GM23338 (cell line): ENCODE data around the gene ASPHD2.

Source experiments
- CTCF ChIP-seq, 2 experiments: fragments of 200-600 bp in 1 of 2; sonication (generic) in 1 of 2; conservative IDR thresholded peaks; 2 replicates each; pipeline versions ENCODE4 v1.5.1 to v1.6.1; 2016 to 2017; ENCODE audit warnings: antibody characterized with exemption in 2 of 2, low read depth in 2 of 2, mild to moderate bottlenecking in 2 of 2, moderate library complexity in 1 of 2
- EZH2 ChIP-seq: fragments of 200-600 bp; sonication (generic); IDR thresholded peaks from one replicate; pipeline ENCODE4 v1.8.0; 2017; ENCODE audit warnings: antibody characterized with exemption, mild to moderate bottlenecking, low read depth; ENCODE audit not compliant: unreplicated experiment
- JUNB ChIP-seq: IDR thresholded peaks from one replicate; pipeline ENCODE4 v1.6.1; 2016; ENCODE audit warnings: antibody characterized with exemption; ENCODE audit not compliant: unreplicated experiment
- POLR2AphosphoS5 ChIP-seq: IDR thresholded peaks from 2 replicates; pipeline ENCODE4 v1.6.1; 2016; ENCODE audit warnings: antibody characterized with exemption, low read depth
- REST ChIP-seq: IDR thresholded peaks from one replicate; pipeline ENCODE4 v1.6.1; 2018; ENCODE audit warnings: antibody characterized with exemption; ENCODE audit not compliant: unreplicated experiment
- ZNF114 ChIP-seq: fragments of 250-450 bp; sonication (Bioruptor Pico); IDR thresholded peaks from 2 replicates; pipeline ENCODE4 v1.5.0; 2020; ENCODE audit warnings: mild to moderate bottlenecking, moderate library complexity

- no peak for TF ChIP-seq CTCF (conservative IDR thresholded peaks at IDR 0.05; ENCODE audit: low read depth in 2 of 2)
- TF ChIP-seq REST, result no peak
- TF ChIP-seq POLR2AphosphoS5, result peak; percentile 80
- TF ChIP-seq EZH2, result no peak
- no peak for TF ChIP-seq JUNB
- no peak for TF ChIP-seq ZNF114
Measured at GRCh38 chr22:26428515-26429457, at the start of gene ASPHD2.
